Measurements from ENCODE around the gene SPAG8. TPM values are rescaled to one million over a fixed set of nuclear protein-coding genes. Genes with fewer than 3 reads are reported as not detected.

The SPAG8 gene
- total and polyA plus RNA-seq, 9 of the 15 experiments (the other 6 are each of a cell fraction or from before 2014, with no cell fraction given) = 0.03 to 0.47 (median 0.21) TPM

Small RNAs within 50 kb of the gene (small RNA-seq; reads per million reads assigned to genes)
- gene HINT2 = 0.22 reads per million

Other genes with a start within 250 kb of the SPAG8 start
Only the 7 nearest of the 22 such genes appear.
- gene RGP1, start 63.0 kb downstream of the SPAG8 start, total RNA-seq (2014; rRNA removed) = 6.5 and 7.5 TPM in 2 replicates
- 6.5 and 7.0 TPM in 2 replicates for gene RGP1, start 63.0 kb downstream of the SPAG8 start, total RNA-seq (2014; rRNA removed; fragmentation: Illumina TruSeq; extraction: Trizol)
- gene RGP1, start 63.0 kb downstream of the SPAG8 start, total RNA-seq (2015; rRNA removed; fragmentation: Illumina TruSeq; extraction: Trizol) = 6.5 and 6.7 TPM in 2 replicates
- gene RGP1, start 63.0 kb downstream of the SPAG8 start, total RNA-seq (2021) = 12.3 and 13.8 TPM in 2 replicates
- 10.1 and 11.0 TPM in 2 replicates for gene RGP1, start 63.0 kb downstream of the SPAG8 start, polyA plus RNA-seq (2011; rRNA removed)
- gene RGP1, start 63.0 kb downstream of the SPAG8 start, polyA plus RNA-seq (2014; fragmentation: Illumina TruSeq; extraction: Trizol) = 9.8 and 10.7 TPM in 2 replicates
- under 1 TPM; 0.42 to 0.95 TPM for gene RGP1, start 63.0 kb downstream of the SPAG8 start, polyA plus RNA-seq (2014; fragmentation: Nextera tagmentation; extraction: Ambion mirVana)
- 6.9 and 7.9 TPM in 2 replicates for gene RGP1, start 63.0 kb downstream of the SPAG8 start, polyA plus RNA-seq (2014; rRNA removed)
- gene MSMP, start 58.0 kb downstream of the SPAG8 start, total RNA-seq (2014; rRNA removed) = not detected in 2 replicates
- gene MSMP, start 58.0 kb downstream of the SPAG8 start, total RNA-seq (2014; rRNA removed; fragmentation: Illumina TruSeq; extraction: Trizol) = not detected in 2 replicates
- gene MSMP, start 58.0 kb downstream of the SPAG8 start, total RNA-seq (2015; rRNA removed; fragmentation: Illumina TruSeq; extraction: Trizol) = not detected in 2 replicates
- 0.60 and 0.87 TPM in 2 replicates for gene MSMP, start 58.0 kb downstream of the SPAG8 start, total RNA-seq (2021)
- gene MSMP, start 58.0 kb downstream of the SPAG8 start, polyA plus RNA-seq (2011; rRNA removed) = not detected in 2 replicates
- not detected in 2 replicates for gene MSMP, start 58.0 kb downstream of the SPAG8 start, polyA plus RNA-seq (2014; fragmentation: Illumina TruSeq; extraction: Trizol)
- gene MSMP, start 58.0 kb downstream of the SPAG8 start, polyA plus RNA-seq (2014; fragmentation: Nextera tagmentation; extraction: Ambion mirVana) = not detected
- gene MSMP, start 58.0 kb downstream of the SPAG8 start, polyA plus RNA-seq (2014; rRNA removed) = not detected in 2 replicates
- 2.8 and 4.9 TPM in 2 replicates for gene NPR2, start 20.7 kb downstream of the SPAG8 start, total RNA-seq (2014; rRNA removed)
- gene NPR2, start 20.7 kb downstream of the SPAG8 start, total RNA-seq (2014; rRNA removed; fragmentation: Illumina TruSeq; extraction: Trizol) = 3.6 and 3.7 TPM in 2 replicates
- gene NPR2, start 20.7 kb downstream of the SPAG8 start, total RNA-seq (2015; rRNA removed; fragmentation: Illumina TruSeq; extraction: Trizol) = 4.7 and 5.5 TPM in 2 replicates
- gene NPR2, start 20.7 kb downstream of the SPAG8 start, total RNA-seq (2021) = 6.0 and 6.9 TPM in 2 replicates
- gene NPR2, start 20.7 kb downstream of the SPAG8 start, polyA plus RNA-seq (2011; rRNA removed) = 12.9 and 14.5 TPM in 2 replicates
- 6.2 and 7.3 TPM in 2 replicates for gene NPR2, start 20.7 kb downstream of the SPAG8 start, polyA plus RNA-seq (2014; fragmentation: Illumina TruSeq; extraction: Trizol)
- gene NPR2, start 20.7 kb downstream of the SPAG8 start, polyA plus RNA-seq (2014; fragmentation: Nextera tagmentation; extraction: Ambion mirVana) = 1 to 10 TPM; 2.4 to 6.4 TPM
- 5.5 and 10.5 TPM in 2 replicates for gene NPR2, start 20.7 kb downstream of the SPAG8 start, polyA plus RNA-seq (2014; rRNA removed)
- 39.5 and 65.1 TPM in 2 replicates for gene HINT2, start 2.8 kb upstream of the SPAG8 start, total RNA-seq (2014; rRNA removed)
- 27.9 and 30.3 TPM in 2 replicates for gene HINT2, start 2.8 kb upstream of the SPAG8 start, total RNA-seq (2014; rRNA removed; fragmentation: Illumina TruSeq; extraction: Trizol)
- gene HINT2, start 2.8 kb upstream of the SPAG8 start, total RNA-seq (2015; rRNA removed; fragmentation: Illumina TruSeq; extraction: Trizol) = 23.6 and 23.7 TPM in 2 replicates
- gene HINT2, start 2.8 kb upstream of the SPAG8 start, total RNA-seq (2021) = 34.2 and 40.5 TPM in 2 replicates
- gene HINT2, start 2.8 kb upstream of the SPAG8 start, polyA plus RNA-seq (2011; rRNA removed) = 27.2 and 33.7 TPM in 2 replicates
- 33.2 and 35.0 TPM in 2 replicates for gene HINT2, start 2.8 kb upstream of the SPAG8 start, polyA plus RNA-seq (2014; fragmentation: Illumina TruSeq; extraction: Trizol)
- gene HINT2, start 2.8 kb upstream of the SPAG8 start, polyA plus RNA-seq (2014; fragmentation: Nextera tagmentation; extraction: Ambion mirVana) = 1 to 10 TPM; 5.6 to 6.2 TPM
- 44.1 and 49.9 TPM in 2 replicates for gene HINT2, start 2.8 kb upstream of the SPAG8 start, polyA plus RNA-seq (2014; rRNA removed)
- gene FAM221B, start 16.5 kb upstream of the SPAG8 start, total RNA-seq (2014; rRNA removed) = not detected in 2 replicates
- not detected in 2 replicates for gene FAM221B, start 16.5 kb upstream of the SPAG8 start, total RNA-seq (2014; rRNA removed; fragmentation: Illumina TruSeq; extraction: Trizol)
- not detected in 2 replicates for gene FAM221B, start 16.5 kb upstream of the SPAG8 start, total RNA-seq (2015; rRNA removed; fragmentation: Illumina TruSeq; extraction: Trizol)
- gene FAM221B, start 16.5 kb upstream of the SPAG8 start, total RNA-seq (2021) = not detected in 2 replicates
- gene FAM221B, start 16.5 kb upstream of the SPAG8 start, polyA plus RNA-seq (2011; rRNA removed) = not detected in 2 replicates
- not detected in 2 replicates for gene FAM221B, start 16.5 kb upstream of the SPAG8 start, polyA plus RNA-seq (2014; fragmentation: Illumina TruSeq; extraction: Trizol)
- under 1 TPM in 1 of 2 experiments, not detected in 1; 0.01 TPM for gene FAM221B, start 16.5 kb upstream of the SPAG8 start, polyA plus RNA-seq (2014; fragmentation: Nextera tagmentation; extraction: Ambion mirVana)
- not detected in 2 replicates for gene FAM221B, start 16.5 kb upstream of the SPAG8 start, polyA plus RNA-seq (2014; rRNA removed)
- 0.57 and 1.1 TPM in 2 replicates for gene TMEM8B, start 17.0 kb upstream of the SPAG8 start, total RNA-seq (2014; rRNA removed)
- gene TMEM8B, start 17.0 kb upstream of the SPAG8 start, total RNA-seq (2014; rRNA removed; fragmentation: Illumina TruSeq; extraction: Trizol) = 0.11 and 0.19 TPM in 2 replicates
- gene TMEM8B, start 17.0 kb upstream of the SPAG8 start, total RNA-seq (2015; rRNA removed; fragmentation: Illumina TruSeq; extraction: Trizol) = 0.36 and 0.38 TPM in 2 replicates
- gene TMEM8B, start 17.0 kb upstream of the SPAG8 start, total RNA-seq (2021) = 1.3 and 2.2 TPM in 2 replicates
- 1.2 and 3.6 TPM in 2 replicates for gene TMEM8B, start 17.0 kb upstream of the SPAG8 start, polyA plus RNA-seq (2011; rRNA removed)
- gene TMEM8B, start 17.0 kb upstream of the SPAG8 start, polyA plus RNA-seq (2014; fragmentation: Illumina TruSeq; extraction: Trizol) = 1.1 and 1.7 TPM in 2 replicates
- under 1 TPM; 0.01 to 0.06 TPM for gene TMEM8B, start 17.0 kb upstream of the SPAG8 start, polyA plus RNA-seq (2014; fragmentation: Nextera tagmentation; extraction: Ambion mirVana)
- 1.6 TPM in 2 replicates for gene TMEM8B, start 17.0 kb upstream of the SPAG8 start, polyA plus RNA-seq (2014; rRNA removed)
- gene OR13J1, start 58.1 kb upstream of the SPAG8 start, total RNA-seq (2014; rRNA removed) = not detected in 2 replicates
- gene OR13J1, start 58.1 kb upstream of the SPAG8 start, total RNA-seq (2014; rRNA removed; fragmentation: Illumina TruSeq; extraction: Trizol) = not detected in 2 replicates
- gene OR13J1, start 58.1 kb upstream of the SPAG8 start, total RNA-seq (2015; rRNA removed; fragmentation: Illumina TruSeq; extraction: Trizol) = not detected in 2 replicates
- gene OR13J1, start 58.1 kb upstream of the SPAG8 start, total RNA-seq (2021) = not detected in 2 replicates
- gene OR13J1, start 58.1 kb upstream of the SPAG8 start, polyA plus RNA-seq (2011; rRNA removed) = not detected in 2 replicates
- not detected in 2 replicates for gene OR13J1, start 58.1 kb upstream of the SPAG8 start, polyA plus RNA-seq (2014; fragmentation: Illumina TruSeq; extraction: Trizol)
- not detected for gene OR13J1, start 58.1 kb upstream of the SPAG8 start, polyA plus RNA-seq (2014; fragmentation: Nextera tagmentation; extraction: Ambion mirVana)
- not detected in 2 replicates for gene OR13J1, start 58.1 kb upstream of the SPAG8 start, polyA plus RNA-seq (2014; rRNA removed)

Measured in K562 (cell line).